GM19438 (cell line): ENCODE measurements around the gene MICU2.
"Not testable (repeated sequence)": the region's sequence is repeated elsewhere in the genome, so short reads cannot be mapped to it uniquely, and the experiment has no call there.

Experiments used
- ATAC-seq: cut with Tn5 transposase; IDR thresholded peaks from one replicate; pipeline ENCODE4 v1.9.1; 2021; ENCODE audit warnings: low read depth; ENCODE audit not compliant: unreplicated experiment

MICU2 gene

GRCh38 chr13:21594715-21595545, 9.0 kb downstream of the MICU2 start:
- peak; percentile 44 for ATAC-seq

- not testable (repeated sequence) for ATAC-seq
These were observed 13.1 kb downstream of the MICU2 start for GRCh38 chr13:21590665-21591456.

- no peak for ATAC-seq
These were observed 13.7 kb downstream of the MICU2 start for GRCh38 chr13:21590231-21590630.

- not testable (repeated sequence) for ATAC-seq
These were observed 14.5 kb downstream of the MICU2 start for GRCh38 chr13:21589510-21589909.

- ATAC-seq = not testable (repeated sequence)
These were observed 15.6 kb downstream of the MICU2 start for GRCh38 chr13:21588411-21588810.

GRCh38 chr13:21584973-21585592, 18.9 kb downstream of the MICU2 start:
- ATAC-seq = no peak

- no peak for ATAC-seq
These were observed 20.5 kb downstream of the MICU2 start for GRCh38 chr13:21583478-21583877.

- no peak for ATAC-seq
These were observed 23.2 kb downstream of the MICU2 start for GRCh38 chr13:21580736-21581135.

GRCh38 chr13:21579754-21580316, 24.1 kb downstream of the MICU2 start:
- peak; percentile 80 for ATAC-seq

GRCh38 chr13:21578748-21579147, 25.2 kb downstream of the MICU2 start:
- ATAC-seq = no peak

GRCh38 chr13:21576426-21576825, 27.5 kb downstream of the MICU2 start:
- no peak for ATAC-seq

GRCh38 chr13:21573920-21574712, 29.9 kb downstream of the MICU2 start:
- ATAC-seq = no peak

GRCh38 chr13:21569686-21570085, 34.3 kb downstream of the MICU2 start:
- ATAC-seq = no peak

- no peak for ATAC-seq
These were observed 35.1 kb downstream of the MICU2 start for GRCh38 chr13:21568854-21569253.

- no peak for ATAC-seq
These were observed 36.3 kb downstream of the MICU2 start for GRCh38 chr13:21567714-21568113.

- no peak for ATAC-seq
These were observed 46.0 kb downstream of the MICU2 start for GRCh38 chr13:21557995-21558394.

GRCh38 chr13:21556051-21556450, 47.9 kb downstream of the MICU2 start:
- no peak for ATAC-seq

GRCh38 chr13:21553261-21553660, 50.7 kb downstream of the MICU2 start:
- not testable (repeated sequence) for ATAC-seq

- no peak for ATAC-seq
These were observed 53.1 kb downstream of the MICU2 start for GRCh38 chr13:21550918-21551317.

- ATAC-seq = no peak
These were observed 54.3 kb downstream of the MICU2 start for GRCh38 chr13:21549633-21550032.
